ENCODE data around the gene RAD1.

DNA sequence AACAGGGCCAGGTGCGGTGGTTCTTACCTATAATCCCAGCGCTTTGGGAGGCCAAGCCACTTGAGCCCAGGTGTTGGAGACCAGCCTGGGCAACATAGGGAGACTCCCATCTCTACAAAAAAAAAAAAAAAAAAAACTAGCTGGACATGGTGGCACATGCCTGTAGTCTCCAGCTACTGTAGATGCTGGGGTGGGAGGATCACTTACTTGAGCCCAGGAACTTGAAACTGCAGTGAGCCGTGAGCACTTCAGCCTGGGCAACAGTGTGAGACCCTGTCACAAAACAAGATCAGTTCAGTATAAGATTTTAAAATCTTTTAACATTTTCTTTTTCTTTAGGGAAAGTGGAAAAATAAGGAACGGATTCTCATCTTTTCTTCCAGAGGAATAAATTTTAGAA is 2.7 kb upstream of the RAD1 start:
- TF ChIP-seq CBX8 (IDR thresholded peaks at IDR 0.05) (no peak), MYC (IDR thresholded peaks at IDR 0.05; ENCODE audit: borderline replicate concordance, low read length) (no peak), CHD4 (IDR thresholded peaks at IDR 0.05; ENCODE audit: borderline replicate concordance) (no peak)
- TF ChIP-seq, protein P1, sequence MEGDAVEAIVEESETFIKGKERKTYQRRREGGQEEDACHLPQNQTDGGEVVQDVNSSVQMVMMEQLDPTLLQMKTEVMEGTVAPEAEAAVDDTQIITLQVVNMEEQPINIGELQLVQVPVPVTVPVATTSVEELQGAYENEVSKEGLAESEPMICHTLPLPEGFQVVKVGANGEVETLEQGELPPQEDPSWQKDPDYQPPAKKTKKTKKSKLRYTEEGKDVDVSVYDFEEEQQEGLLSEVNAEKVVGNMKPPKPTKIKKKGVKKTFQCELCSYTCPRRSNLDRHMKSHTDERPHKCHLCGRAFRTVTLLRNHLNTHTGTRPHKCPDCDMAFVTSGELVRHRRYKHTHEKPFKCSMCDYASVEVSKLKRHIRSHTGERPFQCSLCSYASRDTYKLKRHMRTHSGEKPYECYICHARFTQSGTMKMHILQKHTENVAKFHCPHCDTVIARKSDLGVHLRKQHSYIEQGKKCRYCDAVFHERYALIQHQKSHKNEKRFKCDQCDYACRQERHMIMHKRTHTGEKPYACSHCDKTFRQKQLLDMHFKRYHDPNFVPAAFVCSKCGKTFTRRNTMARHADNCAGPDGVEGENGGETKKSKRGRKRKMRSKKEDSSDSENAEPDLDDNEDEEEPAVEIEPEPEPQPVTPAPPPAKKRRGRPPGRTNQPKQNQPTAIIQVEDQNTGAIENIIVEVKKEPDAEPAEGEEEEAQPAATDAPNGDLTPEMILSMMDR (IDR thresholded peaks at IDR 0.05) = no peak

Data from A549 (cell line).